GM10266 (cell line): Measurements from ENCODE around the gene SNX19.

Experiments
- DNase-seq: peaks from one replicate; pipeline ENCODE4 v3.0.0; 2012; ENCODE audit errors: extremely low spot score
- CTCF ChIP-seq: IDR thresholded peaks from 2 replicates; pipeline ENCODE4 v1.5.1; 2012; ENCODE audit warnings: mild to moderate bottlenecking, low read depth; ENCODE audit not compliant: control insufficient read depth, insufficient read depth; ENCODE audit errors: missing control alignments

The SNX19 gene

GRCh38 chr11:130916238-130916855 lies at the start of gene SNX19:
TSS of gene SNX19 (minus strand) at chr11:130916479. CDS start at chr11:130915939, 540 bp downstream.
- TF ChIP-seq CTCF = peak; percentile 100
- peak; percentile 93 for DNase-seq

GRCh38 chr11:130964058-130964792 lies 47.9 kb upstream of the SNX19 start:
- no peak for TF ChIP-seq CTCF
- DNase-seq = no peak

- DNase-seq = no peak
- TF ChIP-seq CTCF = no peak
Measured at GRCh38 chr11:130947889-130948288, 31.6 kb upstream of the SNX19 start.

GRCh38 chr11:130947481-130947880 lies 31.2 kb upstream of the SNX19 start:
- no peak for TF ChIP-seq CTCF
- no peak for DNase-seq

GRCh38 chr11:130947058-130947457 lies 30.8 kb upstream of the SNX19 start:
- no peak for TF ChIP-seq CTCF
- DNase-seq = no peak

- no peak for DNase-seq
Measured at GRCh38 chr11:130945896-130946295, 29.6 kb upstream of the SNX19 start.

More at GRCh38 chr11:130945896-130946295, 29.6 kb upstream of the SNX19 start:
- no peak for TF ChIP-seq CTCF
